ENCODE measurements around the gene CLTC. TPM values are rescaled to one million over a fixed set of nuclear protein-coding genes. Genes with fewer than 3 reads are reported as not detected.

Gene CLTC
- total and polyA plus RNA-seq, 2 of the 8 experiments (the other 6 are each of a cell fraction or from before 2014, with no cell fraction given): 175 to 283 TPM

DNA sequence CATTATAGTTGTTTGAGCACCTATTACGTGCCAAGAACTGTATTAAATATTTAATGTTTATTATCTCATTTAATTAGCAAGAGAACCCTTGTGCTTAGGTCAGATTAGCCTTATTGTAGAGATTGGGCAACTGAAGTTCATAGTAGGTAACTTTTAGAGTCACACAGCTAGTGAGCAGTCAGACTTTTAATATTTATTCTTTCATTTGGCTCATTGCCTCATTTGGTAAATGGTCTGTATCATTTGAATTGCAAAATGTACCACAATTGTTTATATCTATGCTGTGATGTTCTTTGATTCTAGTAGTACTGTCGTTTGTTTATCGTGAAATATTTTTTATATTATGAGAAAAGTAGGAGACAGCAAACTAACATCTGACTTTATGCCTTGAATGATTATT is 7.6 kb downstream of the CLTC start (continued):
- no peak for TF ChIP-seq POLR2AphosphoS5 (IDR thresholded peaks at IDR 0.05; ENCODE audit: low read depth, low read length)
- TF ChIP-seq HDAC2 (IDR thresholded peaks at IDR 0.05; ENCODE audit: borderline replicate concordance in 1 of 2, low read depth in 2 of 2, low read length in 2 of 2): no peak
- TF ChIP-seq KDM5A (IDR thresholded peaks at IDR 0.05; ENCODE audit: low read length): no peak
- TF ChIP-seq CEBPB (IDR thresholded peaks at IDR 0.05; ENCODE audit: low read depth, low read length): no peak
- no peak for TF ChIP-seq BCL11A (IDR thresholded peaks at IDR 0.05; ENCODE audit: low read depth in 2 of 2, low read length in 2 of 2)
- no peak for TF ChIP-seq POLR2A (IDR thresholded peaks at IDR 0.05; ENCODE audit: control extremely low read depth in 1 of 2, low read depth in 2 of 2, low read length in 2 of 2)
- TF ChIP-seq ZNF274 (IDR thresholded peaks at IDR 0.05; ENCODE audit: borderline replicate concordance, extremely low read depth, low read length): no peak

All from H1 (cell line).